ENCODE measurements around the gene UGT1A10. TPM values are rescaled to one million over a fixed set of nuclear protein-coding genes. Genes with fewer than 3 reads are reported as not detected.

UGT1A10 gene
- total and polyA plus RNA-seq, 10 of the 15 experiments (the other 5 are each of a cell fraction or from before 2014, with no cell fraction given) = not detected

DNA sequence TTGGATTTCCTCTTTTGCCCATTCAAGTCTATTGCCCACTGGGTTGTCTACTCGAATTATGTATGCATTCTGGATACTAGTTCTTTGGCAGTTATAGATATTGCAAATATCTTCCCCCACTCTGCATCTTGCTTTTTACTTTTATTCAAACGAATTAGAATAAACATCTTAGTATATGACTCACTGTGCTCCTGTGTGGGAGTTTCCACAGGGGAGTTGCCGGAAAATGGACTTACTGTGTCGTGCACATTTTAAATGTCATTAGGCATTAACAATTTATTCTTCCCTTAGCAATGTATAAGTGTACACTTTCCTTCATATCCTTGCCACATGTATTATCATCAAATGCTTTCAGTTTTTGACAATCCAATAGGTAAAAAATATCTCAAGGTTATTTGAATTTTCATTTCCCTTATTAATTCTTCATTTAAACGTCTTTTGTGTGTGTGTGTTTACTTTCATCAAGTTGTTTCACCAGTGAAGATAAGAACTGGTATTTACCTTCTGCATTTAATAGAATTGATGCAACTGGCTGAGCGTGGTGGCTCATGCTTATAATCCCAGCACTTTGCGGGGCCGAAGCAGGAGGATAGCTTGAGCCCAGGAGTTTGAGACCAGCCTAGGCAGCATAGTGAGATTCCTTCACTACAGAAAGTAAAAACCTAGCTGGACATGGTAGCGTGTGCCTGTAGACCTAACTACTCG lies 71.8 kb downstream of the UGT1A10 start:
- H3K4me3 ChIP-seq = no peak overlapping the region
- 41% methylated on average over 10 of the region's 10 CpGs for WGBS (ENCODE audit: insufficient coverage, insufficient replicate concordance, low lambda C conversion rate, missing lambda C conversion rate)
- ChIA-PET POLR2A (no interaction called here), RAD21 (ENCODE audit: unreplicated experiment) (no interaction called here), CTCF (no interaction called here), SMC1A (ENCODE audit: uncharacterized antibody, unreplicated experiment) (no interaction called here)
- DNase-seq (ENCODE audit: low read depth, low spot score) (no peak), ATAC-seq (no peak), FAIRE-seq (no peak)
- BruUV-seq (replicated peaks) = no TSS peak
- H4K20me1 ChIP-seq (ENCODE audit: control insufficient read depth, insufficient read depth) = no peaks in the 10 kb centered on the region
- no peak overlapping the region for H3K27ac ChIP-seq (ENCODE audit: control insufficient read depth, insufficient read depth)
- H3K9me3 ChIP-seq (replicated peaks; ENCODE audit: control insufficient read depth, insufficient read depth, low read length) = no peaks in the 10 kb centered on the region; the same call in 1 of the 3 replicates
- in situ Hi-C loops (cut with MboI) (no loop called here), intact Hi-C loops (cut with micrococcal nuclease; ENCODE audit: unreplicated experiment) (no loop called here)
- no peaks in the 10 kb centered on the region for H3K79me2 ChIP-seq (ENCODE audit: control insufficient read depth, insufficient read depth, low read length)
- H3K4me1 ChIP-seq (ENCODE audit: control insufficient read depth, insufficient read depth, low read length) = no peaks in the 10 kb centered on the region
- H3K9ac ChIP-seq (ENCODE audit: control insufficient read depth, insufficient read depth, low read length) = no peak overlapping the region
- H2AFZ ChIP-seq (ENCODE audit: control insufficient read depth, low read depth, low read length) = no peak overlapping the region
- TF ChIP-seq HDAC6 (IDR thresholded peaks at IDR 0.05; ENCODE audit: unreplicated experiment) = no peak
- TF ChIP-seq, protein P1, sequence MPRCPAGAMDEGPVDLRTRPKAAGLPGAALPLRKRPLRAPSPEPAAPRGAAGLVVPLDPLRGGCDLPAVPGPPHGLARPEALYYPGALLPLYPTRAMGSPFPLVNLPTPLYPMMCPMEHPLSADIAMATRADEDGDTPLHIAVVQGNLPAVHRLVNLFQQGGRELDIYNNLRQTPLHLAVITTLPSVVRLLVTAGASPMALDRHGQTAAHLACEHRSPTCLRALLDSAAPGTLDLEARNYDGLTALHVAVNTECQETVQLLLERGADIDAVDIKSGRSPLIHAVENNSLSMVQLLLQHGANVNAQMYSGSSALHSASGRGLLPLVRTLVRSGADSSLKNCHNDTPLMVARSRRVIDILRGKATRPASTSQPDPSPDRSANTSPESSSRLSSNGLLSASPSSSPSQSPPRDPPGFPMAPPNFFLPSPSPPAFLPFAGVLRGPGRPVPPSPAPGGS (IDR thresholded peaks at IDR 0.05; ENCODE audit: borderline replicate concordance, insufficient read depth, low read depth, low read length, poor library complexity, severe bottlenecking) = no peak
- no peak for TF ChIP-seq IKZF2 (IDR thresholded peaks at IDR 0.05)
- no peak for TF ChIP-seq TARDBP (IDR thresholded peaks at IDR 0.05; ENCODE audit: borderline replicate concordance)
- TF ChIP-seq SUZ12 (IDR thresholded peaks at IDR 0.05; ENCODE audit: unreplicated experiment) = no peak
- TF ChIP-seq IRF5 (IDR thresholded peaks at IDR 0.05; ENCODE audit: borderline replicate concordance) = no peak
- TF ChIP-seq MTA3 (IDR thresholded peaks at IDR 0.05; ENCODE audit: borderline replicate concordance, low read length) = no peak
- TF ChIP-seq MEF2B (IDR thresholded peaks at IDR 0.05; ENCODE audit: partially characterized antibody, poor library complexity, severe bottlenecking) = no peak
- TF ChIP-seq ZBED1 (IDR thresholded peaks at IDR 0.05; ENCODE audit: borderline replicate concordance) = no peak
- no peak for TF ChIP-seq SIX5 (IDR thresholded peaks at IDR 0.05; ENCODE audit: low read depth, low read length, severe bottlenecking)
- no peak overlapping the region for H3K4me2 ChIP-seq (ENCODE audit: control insufficient read depth, insufficient read depth)
- peaks cover 0 to 4% of the 10 kb centered on the region in 2 experiments; a peak in 1 of 4 replicates for H3K27me3 ChIP-seq (replicated peaks in 1 of 2; ENCODE audit: control insufficient read depth in 2 of 2, insufficient read depth in 2 of 2, low read length in 1 of 2)
- no peaks in the 10 kb centered on the region for H3K36me3 ChIP-seq (ENCODE audit: control insufficient read depth in 2 of 2, insufficient read depth in 2 of 2, low read length in 1 of 2)

All from GM12878 (cell line).